ENCODE data around the gene AACS. TPM values are rescaled to one million over a fixed set of nuclear protein-coding genes. Genes with fewer than 3 reads are reported as not detected.

AACS gene
- total and polyA plus RNA-seq, 2 of the 8 experiments (the other 6 are each of a cell fraction or from before 2014, with no cell fraction given) = 51.9 to 52.4 TPM

DNA sequence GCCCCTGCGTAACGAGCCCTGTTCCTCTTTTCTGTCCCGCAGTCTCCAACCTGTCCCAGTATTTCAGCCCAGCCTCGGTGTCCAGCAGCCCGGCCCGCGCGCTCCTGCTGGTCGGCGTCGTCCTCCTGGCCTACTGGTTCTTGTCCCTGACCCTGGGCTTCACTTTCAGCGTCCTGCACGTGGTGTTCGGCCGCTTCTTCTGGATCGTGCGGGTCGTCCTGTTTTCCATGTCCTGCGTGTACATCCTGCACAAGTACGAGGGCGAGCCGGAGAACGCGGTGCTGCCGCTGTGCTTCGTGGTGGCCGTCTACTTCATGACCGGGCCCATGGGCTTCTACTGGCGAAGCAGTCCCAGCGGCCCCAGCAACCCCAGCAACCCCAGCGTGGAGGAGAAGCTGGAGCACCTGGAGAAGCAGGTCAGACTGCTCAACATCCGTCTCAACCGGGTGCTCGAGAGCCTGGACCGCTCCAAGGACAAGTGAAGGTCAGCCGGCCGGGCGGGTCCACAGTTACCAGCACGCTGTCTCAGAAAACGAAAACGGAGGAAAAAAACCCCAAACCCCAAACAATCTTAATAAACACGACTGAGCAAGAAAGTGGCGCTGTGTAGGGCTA, 40.2 kb upstream of the AACS start (continued):
- TF ChIP-seq, protein P1, sequence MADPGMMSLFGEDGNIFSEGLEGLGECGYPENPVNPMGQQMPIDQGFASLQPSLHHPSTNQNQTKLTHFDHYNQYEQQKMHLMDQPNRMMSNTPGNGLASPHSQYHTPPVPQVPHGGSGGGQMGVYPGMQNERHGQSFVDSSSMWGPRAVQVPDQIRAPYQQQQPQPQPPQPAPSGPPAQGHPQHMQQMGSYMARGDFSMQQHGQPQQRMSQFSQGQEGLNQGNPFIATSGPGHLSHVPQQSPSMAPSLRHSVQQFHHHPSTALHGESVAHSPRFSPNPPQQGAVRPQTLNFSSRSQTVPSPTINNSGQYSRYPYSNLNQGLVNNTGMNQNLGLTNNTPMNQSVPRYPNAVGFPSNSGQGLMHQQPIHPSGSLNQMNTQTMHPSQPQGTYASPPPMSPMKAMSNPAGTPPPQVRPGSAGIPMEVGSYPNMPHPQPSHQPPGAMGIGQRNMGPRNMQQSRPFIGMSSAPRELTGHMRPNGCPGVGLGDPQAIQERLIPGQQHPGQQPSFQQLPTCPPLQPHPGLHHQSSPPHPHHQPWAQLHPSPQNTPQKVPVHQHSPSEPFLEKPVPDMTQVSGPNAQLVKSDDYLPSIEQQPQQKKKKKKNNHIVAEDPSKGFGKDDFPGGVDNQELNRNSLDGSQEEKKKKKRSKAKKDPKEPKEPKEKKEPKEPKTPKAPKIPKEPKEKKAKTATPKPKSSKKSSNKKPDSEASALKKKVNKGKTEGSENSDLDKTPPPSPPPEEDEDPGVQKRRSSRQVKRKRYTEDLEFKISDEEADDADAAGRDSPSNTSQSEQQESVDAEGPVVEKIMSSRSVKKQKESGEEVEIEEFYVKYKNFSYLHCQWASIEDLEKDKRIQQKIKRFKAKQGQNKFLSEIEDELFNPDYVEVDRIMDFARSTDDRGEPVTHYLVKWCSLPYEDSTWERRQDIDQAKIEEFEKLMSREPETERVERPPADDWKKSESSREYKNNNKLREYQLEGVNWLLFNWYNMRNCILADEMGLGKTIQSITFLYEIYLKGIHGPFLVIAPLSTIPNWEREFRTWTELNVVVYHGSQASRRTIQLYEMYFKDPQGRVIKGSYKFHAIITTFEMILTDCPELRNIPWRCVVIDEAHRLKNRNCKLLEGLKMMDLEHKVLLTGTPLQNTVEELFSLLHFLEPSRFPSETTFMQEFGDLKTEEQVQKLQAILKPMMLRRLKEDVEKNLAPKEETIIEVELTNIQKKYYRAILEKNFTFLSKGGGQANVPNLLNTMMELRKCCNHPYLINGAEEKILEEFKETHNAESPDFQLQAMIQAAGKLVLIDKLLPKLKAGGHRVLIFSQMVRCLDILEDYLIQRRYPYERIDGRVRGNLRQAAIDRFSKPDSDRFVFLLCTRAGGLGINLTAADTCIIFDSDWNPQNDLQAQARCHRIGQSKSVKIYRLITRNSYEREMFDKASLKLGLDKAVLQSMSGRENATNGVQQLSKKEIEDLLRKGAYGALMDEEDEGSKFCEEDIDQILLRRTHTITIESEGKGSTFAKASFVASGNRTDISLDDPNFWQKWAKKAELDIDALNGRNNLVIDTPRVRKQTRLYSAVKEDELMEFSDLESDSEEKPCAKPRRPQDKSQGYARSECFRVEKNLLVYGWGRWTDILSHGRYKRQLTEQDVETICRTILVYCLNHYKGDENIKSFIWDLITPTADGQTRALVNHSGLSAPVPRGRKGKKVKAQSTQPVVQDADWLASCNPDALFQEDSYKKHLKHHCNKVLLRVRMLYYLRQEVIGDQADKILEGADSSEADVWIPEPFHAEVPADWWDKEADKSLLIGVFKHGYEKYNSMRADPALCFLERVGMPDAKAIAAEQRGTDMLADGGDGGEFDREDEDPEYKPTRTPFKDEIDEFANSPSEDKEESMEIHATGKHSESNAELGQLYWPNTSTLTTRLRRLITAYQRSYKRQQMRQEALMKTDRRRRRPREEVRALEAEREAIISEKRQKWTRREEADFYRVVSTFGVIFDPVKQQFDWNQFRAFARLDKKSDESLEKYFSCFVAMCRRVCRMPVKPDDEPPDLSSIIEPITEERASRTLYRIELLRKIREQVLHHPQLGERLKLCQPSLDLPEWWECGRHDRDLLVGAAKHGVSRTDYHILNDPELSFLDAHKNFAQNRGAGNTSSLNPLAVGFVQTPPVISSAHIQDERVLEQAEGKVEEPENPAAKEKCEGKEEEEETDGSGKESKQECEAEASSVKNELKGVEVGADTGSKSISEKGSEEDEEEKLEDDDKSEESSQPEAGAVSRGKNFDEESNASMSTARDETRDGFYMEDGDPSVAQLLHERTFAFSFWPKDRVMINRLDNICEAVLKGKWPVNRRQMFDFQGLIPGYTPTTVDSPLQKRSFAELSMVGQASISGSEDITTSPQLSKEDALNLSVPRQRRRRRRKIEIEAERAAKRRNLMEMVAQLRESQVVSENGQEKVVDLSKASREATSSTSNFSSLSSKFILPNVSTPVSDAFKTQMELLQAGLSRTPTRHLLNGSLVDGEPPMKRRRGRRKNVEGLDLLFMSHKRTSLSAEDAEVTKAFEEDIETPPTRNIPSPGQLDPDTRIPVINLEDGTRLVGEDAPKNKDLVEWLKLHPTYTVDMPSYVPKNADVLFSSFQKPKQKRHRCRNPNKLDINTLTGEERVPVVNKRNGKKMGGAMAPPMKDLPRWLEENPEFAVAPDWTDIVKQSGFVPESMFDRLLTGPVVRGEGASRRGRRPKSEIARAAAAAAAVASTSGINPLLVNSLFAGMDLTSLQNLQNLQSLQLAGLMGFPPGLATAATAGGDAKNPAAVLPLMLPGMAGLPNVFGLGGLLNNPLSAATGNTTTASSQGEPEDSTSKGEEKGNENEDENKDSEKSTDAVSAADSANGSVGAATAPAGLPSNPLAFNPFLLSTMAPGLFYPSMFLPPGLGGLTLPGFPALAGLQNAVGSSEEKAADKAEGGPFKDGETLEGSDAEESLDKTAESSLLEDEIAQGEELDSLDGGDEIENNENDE (IDR thresholded peaks at IDR 0.05; ENCODE audit: insufficient replicate concordance, low read length) = no peak
- TF ChIP-seq BRCA1 (IDR thresholded peaks at IDR 0.05; ENCODE audit: low read depth, low read length) (no peak), TAF7 (optimal IDR thresholded peaks at IDR 0.05; ENCODE audit: borderline replicate concordance, low read depth, low read length) (no peak), POLR2AphosphoS5 (IDR thresholded peaks at IDR 0.05; ENCODE audit: low read depth, low read length) (no peak)
- TF ChIP-seq, protein P2, sequence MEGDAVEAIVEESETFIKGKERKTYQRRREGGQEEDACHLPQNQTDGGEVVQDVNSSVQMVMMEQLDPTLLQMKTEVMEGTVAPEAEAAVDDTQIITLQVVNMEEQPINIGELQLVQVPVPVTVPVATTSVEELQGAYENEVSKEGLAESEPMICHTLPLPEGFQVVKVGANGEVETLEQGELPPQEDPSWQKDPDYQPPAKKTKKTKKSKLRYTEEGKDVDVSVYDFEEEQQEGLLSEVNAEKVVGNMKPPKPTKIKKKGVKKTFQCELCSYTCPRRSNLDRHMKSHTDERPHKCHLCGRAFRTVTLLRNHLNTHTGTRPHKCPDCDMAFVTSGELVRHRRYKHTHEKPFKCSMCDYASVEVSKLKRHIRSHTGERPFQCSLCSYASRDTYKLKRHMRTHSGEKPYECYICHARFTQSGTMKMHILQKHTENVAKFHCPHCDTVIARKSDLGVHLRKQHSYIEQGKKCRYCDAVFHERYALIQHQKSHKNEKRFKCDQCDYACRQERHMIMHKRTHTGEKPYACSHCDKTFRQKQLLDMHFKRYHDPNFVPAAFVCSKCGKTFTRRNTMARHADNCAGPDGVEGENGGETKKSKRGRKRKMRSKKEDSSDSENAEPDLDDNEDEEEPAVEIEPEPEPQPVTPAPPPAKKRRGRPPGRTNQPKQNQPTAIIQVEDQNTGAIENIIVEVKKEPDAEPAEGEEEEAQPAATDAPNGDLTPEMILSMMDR (IDR thresholded peaks at IDR 0.05; ENCODE audit: control extremely low read depth in 1 of 3, insufficient read depth in 1 of 3, low read depth in 1 of 3, low read length in 3 of 3) = no peak
- TF ChIP-seq, protein P3, sequence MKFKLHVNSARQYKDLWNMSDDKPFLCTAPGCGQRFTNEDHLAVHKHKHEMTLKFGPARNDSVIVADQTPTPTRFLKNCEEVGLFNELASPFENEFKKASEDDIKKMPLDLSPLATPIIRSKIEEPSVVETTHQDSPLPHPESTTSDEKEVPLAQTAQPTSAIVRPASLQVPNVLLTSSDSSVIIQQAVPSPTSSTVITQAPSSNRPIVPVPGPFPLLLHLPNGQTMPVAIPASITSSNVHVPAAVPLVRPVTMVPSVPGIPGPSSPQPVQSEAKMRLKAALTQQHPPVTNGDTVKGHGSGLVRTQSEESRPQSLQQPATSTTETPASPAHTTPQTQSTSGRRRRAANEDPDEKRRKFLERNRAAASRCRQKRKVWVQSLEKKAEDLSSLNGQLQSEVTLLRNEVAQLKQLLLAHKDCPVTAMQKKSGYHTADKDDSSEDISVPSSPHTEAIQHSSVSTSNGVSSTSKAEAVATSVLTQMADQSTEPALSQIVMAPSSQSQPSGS (IDR thresholded peaks at IDR 0.05; ENCODE audit: low read length) = no peak

Data from H1 (cell line).